Keratinocyte (primary cell): ENCODE data around the gene ALG14. TPM values are rescaled to one million over a fixed set of nuclear protein-coding genes. Genes with fewer than 3 reads are reported as not detected.
A peak's percentile ranks its signal among the peaks of the same experiment; 100 is the strongest.

Experiments
- DNase-seq: peaks from one replicate; pipeline ENCODE4 v3.0.0-alpha.2; 2011; ENCODE audit warnings: low read depth, missing footprints, low spot score
- FAIRE-seq: peaks from 2 replicates; lab custom pipeline; 2011; peaks lifted over from hg19 to GRCh38; lab: Jason Lieb, UNC
- H2AFZ ChIP-seq: 2 replicates; pipeline ENCODE4 v1.6.0; 2012; ENCODE audit warnings: low read length, control low read depth, inconsistent platforms; ENCODE audit not compliant: control insufficient read depth
- H3K27ac ChIP-seq: 2 replicates; pipeline ENCODE4 v1.5.1; 2011; ENCODE audit warnings: low read length; ENCODE audit not compliant: control insufficient read depth, insufficient read depth
- H3K27me3 ChIP-seq: 3 replicates; pipeline ENCODE4 v1.6.0; 2011; ENCODE audit warnings: low read length; ENCODE audit not compliant: control insufficient read depth, insufficient read depth; ENCODE audit errors: extremely low read depth
- H3K36me3 ChIP-seq, 2 experiments: 2 replicates in 1 of 2; 3 replicates in 1 of 2; pipeline ENCODE4 v1.5.1; 2011; ENCODE audit warnings: low read length in 2 of 2, mild to moderate bottlenecking in 1 of 2; ENCODE audit not compliant: control insufficient read depth in 2 of 2, insufficient read depth in 2 of 2; ENCODE audit errors: extremely low read depth in 1 of 2
- H3K4me1 ChIP-seq: 3 replicates; pipeline ENCODE4 v1.5.1; 2011; ENCODE audit warnings: low read length; ENCODE audit not compliant: control insufficient read depth, insufficient read depth; ENCODE audit errors: extremely low read depth
- H3K4me2 ChIP-seq: 3 replicates; pipeline ENCODE4 v1.6.0; 2011; ENCODE audit warnings: low read depth, low read length; ENCODE audit not compliant: control insufficient read depth, insufficient read depth; ENCODE audit errors: extremely low read depth
- H3K4me3 ChIP-seq, 3 experiments: fragments of 200-600 bp in 1 of 3; sonication (generic) in 1 of 3; 2 replicates in 2 of 3; 3 replicates in 1 of 3; pipeline ENCODE4 v1.5.1; 2011 to 2016; ENCODE audit warnings: low read length in 3 of 3, mild to moderate bottlenecking in 3 of 3, control low read depth in 2 of 3, inconsistent platforms in 1 of 3, low read depth in 1 of 3, mixed read lengths in 1 of 3, mixed run types in 1 of 3, moderate library complexity in 1 of 3; ENCODE audit not compliant: control insufficient read depth in 2 of 3, insufficient read depth in 2 of 3; ENCODE audit errors: extremely low read depth in 1 of 3
- H3K79me2 ChIP-seq: 2 replicates; pipeline ENCODE4 v1.6.0; 2012; ENCODE audit warnings: low read length; ENCODE audit not compliant: control insufficient read depth, insufficient read depth
- H3K9ac ChIP-seq: 3 replicates; pipeline ENCODE4 v1.6.0; 2011; ENCODE audit warnings: low read length; ENCODE audit not compliant: control insufficient read depth, insufficient read depth; ENCODE audit errors: extremely low read depth
- H3K9me1 ChIP-seq: 3 replicates; pipeline ENCODE4 v1.6.0; 2011; ENCODE audit warnings: low read length; ENCODE audit not compliant: control insufficient read depth, insufficient read depth; ENCODE audit errors: extremely low read depth
- H3K9me3 ChIP-seq: 2 replicates; pipeline ENCODE4 v1.5.1; 2012; ENCODE audit warnings: low read depth, low read length; ENCODE audit not compliant: control insufficient read depth
- H4K20me1 ChIP-seq: 3 replicates; pipeline ENCODE4 v1.6.0; 2011; ENCODE audit warnings: low read length; ENCODE audit not compliant: control insufficient read depth, insufficient read depth; ENCODE audit errors: extremely low read depth
- CTCF ChIP-seq, 3 experiments: IDR thresholded peaks in 1 of 3; conservative IDR thresholded peaks in 1 of 3; optimal IDR thresholded peaks in 1 of 3; 2 replicates in 2 of 3; 3 replicates in 1 of 3; pipeline versions ENCODE3 to v1.5.1; 2011; ENCODE audit warnings: low read length in 3 of 3, mild to moderate bottlenecking in 3 of 3, moderate library complexity in 2 of 3, control low read depth in 1 of 3, inconsistent platforms in 1 of 3; ENCODE audit not compliant: insufficient read depth in 2 of 3; ENCODE audit errors: extremely low read depth in 1 of 3
- EZH2 ChIP-seq: IDR thresholded peaks from one replicate; pipeline ENCODE4 v1.6.1; 2012; ENCODE audit warnings: inconsistent platforms, mild to moderate bottlenecking, low read length, moderate library complexity
- dilution Hi-C: fragments of 300-500 bp; cut with MboI; formaldehyde crosslinking; loops from one replicate; pipeline ENCODE4 v1.7.0; 2020; ENCODE audit warnings: low sequenced_read_pairs; ENCODE audit not compliant: extremely low pct_ligation_motif_present
- polyA plus RNA-seq, 5 experiments: library from polyadenylated mRNA; depleted of rRNA in 3 of 5; stranded (reverse) in 3 of 5; stranded (forward) in 1 of 5; unstranded in 1 of 5; fragments of >200 nt; gene quantifications; 1 replicate in 1 of 5; 2 replicates in 3 of 5; 3 replicates in 1 of 5; pipeline versions ENCODE4 v1.2.1 to v1.2.3, GENCODE V29; 2011 to 2012; ENCODE audit warnings: missing spikeins in 2 of 5, low read depth in 1 of 5, low replicate concordance in 1 of 5

The ALG14 gene
- polyA plus RNA-seq, 1 donor (not counting 4 experiments of a cell fraction or from before 2014, with no cell fraction given): 4.6 TPM

GRCh38 chr1:94925561-94926125 is 147.1 kb downstream of the ALG14 start:
- FAIRE-seq (peak; percentile 39), DNase-seq (no peak)
- Histone ChIP-seq H3K27ac (peak overlapping the region; percentile 73), H3K27me3 (no peaks in the 10 kb centered on the region), H3K9me1 (no peaks in the 10 kb centered on the region), H3K4me3 (peak overlapping the region; percentile 82 to 98 (median 85)), H3K9ac (peak overlapping the region; percentile 75), H3K4me1 (peaks cover 15% of the 10 kb centered on the region), H3K79me2 (peaks cover 55% of the 10 kb centered on the region), H3K9me3 (no peaks in the 10 kb centered on the region), H4K20me1 (no peaks in the 10 kb centered on the region), H3K36me3 (peaks cover 1 to 7% of the 10 kb centered on the region in 2 experiments), H2AFZ (peak overlapping the region; percentile 42), H3K4me2 (peak overlapping the region; percentile 91)
- dilution Hi-C loops: no loop called here
- TF ChIP-seq EZH2: no peak
- peak in 2 of 3 experiments; percentile 2 to 8 for TF ChIP-seq CTCF (optimal IDR thresholded peaks at IDR 0.05 in 1 of 3, IDR thresholded peaks at IDR 0.05 in 1 of 3, conservative IDR thresholded peaks at IDR 0.05 in 1 of 3; ENCODE audit: extremely low read depth in 1 of 3, insufficient read depth in 2 of 3, low read length in 3 of 3)

- H3K79me2 ChIP-seq: peaks cover 61% of the 10 kb centered on the region
- H3K9ac ChIP-seq: peak overlapping the region; percentile 75
These were observed 147.7 kb downstream of the ALG14 start for GRCh38 chr1:94925004-94925403.

More at GRCh38 chr1:94925004-94925403, 147.7 kb downstream of the ALG14 start:
- Histone ChIP-seq H3K9me1 (no peaks in the 10 kb centered on the region), H3K4me1 (peaks cover 17% of the 10 kb centered on the region), H3K36me3 (peaks cover 1 to 7% of the 10 kb centered on the region in 2 experiments), H3K27ac (peak overlapping the region; percentile 73), H2AFZ (no peak overlapping the region), H3K27me3 (no peaks in the 10 kb centered on the region), H4K20me1 (no peaks in the 10 kb centered on the region), H3K4me3 (peak overlapping the region; percentile 82 to 98 (median 85)), H3K9me3 (no peaks in the 10 kb centered on the region), H3K4me2 (peak overlapping the region; percentile 91)
- TF ChIP-seq CTCF (optimal IDR thresholded peaks at IDR 0.05 in 1 of 3, IDR thresholded peaks at IDR 0.05 in 1 of 3, conservative IDR thresholded peaks at IDR 0.05 in 1 of 3; ENCODE audit: extremely low read depth in 1 of 3, insufficient read depth in 2 of 3, low read length in 3 of 3): no peak
- TF ChIP-seq EZH2: no peak
- no peak for DNase-seq
- dilution Hi-C loops: no loop called here
- no peak for FAIRE-seq

Other genes with a start within 250 kb of the ALG14 start
- gene CNN3, start 145.8 kb downstream of the ALG14 start, polyA plus RNA-seq: 54.7 to 162 TPM (median 119 TPM) in 3 replicates
- gene TLCD4, start 44.4 kb upstream of the ALG14 start, polyA plus RNA-seq: 0.01 to 0.02 TPM in 2 of 3 replicates, not detected in the other
- gene RWDD3, start 161.3 kb upstream of the ALG14 start, polyA plus RNA-seq: 7.8 to 15.0 TPM (median 10.6 TPM) in 3 replicates